HG02970 (cell line): ENCODE data around the gene TCAP.

Experiments
- ATAC-seq: cut with Tn5 transposase; IDR thresholded peaks from one replicate; pipeline ENCODE4 v1.9.1; 2021; ENCODE audit warnings: mild to moderate bottlenecking, moderate library complexity, moderate number of reproducible peaks; ENCODE audit not compliant: unreplicated experiment, low FRiP score

TCAP gene, protein sequence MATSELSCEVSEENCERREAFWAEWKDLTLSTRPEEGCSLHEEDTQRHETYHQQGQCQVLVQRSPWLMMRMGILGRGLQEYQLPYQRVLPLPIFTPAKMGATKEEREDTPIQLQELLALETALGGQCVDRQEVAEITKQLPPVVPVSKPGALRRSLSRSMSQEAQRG

DNA sequence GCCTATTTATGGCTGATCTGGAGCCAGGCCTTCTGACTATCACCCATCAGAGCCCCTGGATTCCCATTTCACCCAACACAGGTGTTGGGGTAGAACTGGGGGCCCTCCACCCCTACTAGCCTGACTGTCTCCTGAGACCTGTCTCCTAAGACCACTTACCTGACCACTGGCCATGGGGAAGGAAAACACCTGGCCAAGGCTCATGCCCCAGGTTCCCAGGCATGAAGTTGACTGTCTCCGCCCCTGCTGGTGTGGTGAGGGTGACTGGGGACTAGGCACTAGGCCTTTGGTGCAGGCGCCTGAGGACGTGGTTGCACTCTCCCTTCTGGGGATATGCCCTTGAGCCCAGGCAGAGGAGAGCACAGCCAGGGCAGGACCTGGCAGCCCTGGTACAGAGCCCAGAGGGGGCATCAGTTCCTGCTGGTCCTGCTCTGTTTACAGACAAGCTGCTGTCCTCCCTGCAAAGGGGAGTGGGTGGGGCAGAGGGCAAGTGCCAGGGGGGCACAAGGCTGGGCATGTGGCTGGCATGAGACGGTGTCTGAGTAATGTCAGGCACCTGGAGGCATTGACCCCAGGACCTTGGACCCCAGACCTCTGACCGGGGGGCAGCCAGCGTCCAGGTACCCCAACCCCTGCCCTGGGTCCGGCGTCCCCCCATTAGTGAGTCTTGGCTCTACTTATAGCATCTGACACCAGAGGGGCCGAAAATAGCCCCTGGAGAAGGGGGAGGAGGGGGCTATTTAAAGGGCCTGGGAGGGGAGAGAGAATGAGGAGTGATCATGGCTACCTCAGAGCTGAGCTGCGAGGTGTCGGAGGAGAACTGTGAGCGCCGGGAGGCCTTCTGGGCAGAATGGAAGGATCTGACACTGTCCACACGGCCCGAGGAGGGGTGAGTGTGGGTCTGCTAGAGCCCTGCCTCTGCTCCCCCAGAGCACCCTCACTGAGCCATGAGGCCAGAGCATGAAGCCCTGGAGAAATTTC lies at the start of gene TCAP:
Gene TCAP (plus strand): TSS at position 769 of the 981 bp plus-strand sequence. CDS start 11 bp downstream, at position 780.
- ATAC-seq: no peak

DNA sequence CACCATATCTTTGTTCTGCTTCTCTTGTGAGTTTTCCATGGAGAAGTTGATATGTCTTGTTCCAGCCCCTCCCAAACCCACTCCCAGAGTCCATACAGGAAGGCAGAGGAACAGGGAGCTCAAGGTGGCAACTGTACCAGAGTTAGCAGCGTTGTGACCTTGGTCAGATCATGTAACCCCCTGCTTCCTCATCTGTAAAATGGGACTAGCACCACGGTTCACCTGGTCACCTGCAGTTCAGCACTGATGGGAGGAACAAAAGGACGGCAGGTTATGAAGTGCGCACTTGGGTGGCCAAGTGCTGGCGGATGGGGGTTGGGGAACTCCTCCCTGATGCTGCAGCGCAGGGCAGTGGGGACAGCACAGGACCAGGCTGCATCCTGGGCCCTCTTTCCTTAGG lies 49.7 kb upstream of the TCAP start:
- no peak for ATAC-seq

DNA sequence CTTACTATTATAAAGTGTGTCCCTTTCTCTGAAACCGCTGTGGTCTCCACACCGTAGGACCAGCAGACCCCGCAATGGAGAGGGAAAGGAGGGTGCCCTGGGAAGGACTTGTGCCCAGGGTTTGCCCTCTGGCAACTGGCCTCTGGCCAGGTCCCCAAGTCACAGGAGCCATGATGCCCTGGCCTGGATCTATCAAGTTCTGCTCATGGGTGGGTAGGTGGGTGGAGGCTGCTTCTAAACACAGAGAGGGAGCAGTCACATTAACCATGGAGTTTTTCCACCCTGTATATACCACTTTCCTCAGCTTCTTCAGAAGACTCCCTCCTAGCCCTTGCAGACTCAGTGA lies 48.1 kb upstream of the TCAP start:
- no peak for ATAC-seq

DNA sequence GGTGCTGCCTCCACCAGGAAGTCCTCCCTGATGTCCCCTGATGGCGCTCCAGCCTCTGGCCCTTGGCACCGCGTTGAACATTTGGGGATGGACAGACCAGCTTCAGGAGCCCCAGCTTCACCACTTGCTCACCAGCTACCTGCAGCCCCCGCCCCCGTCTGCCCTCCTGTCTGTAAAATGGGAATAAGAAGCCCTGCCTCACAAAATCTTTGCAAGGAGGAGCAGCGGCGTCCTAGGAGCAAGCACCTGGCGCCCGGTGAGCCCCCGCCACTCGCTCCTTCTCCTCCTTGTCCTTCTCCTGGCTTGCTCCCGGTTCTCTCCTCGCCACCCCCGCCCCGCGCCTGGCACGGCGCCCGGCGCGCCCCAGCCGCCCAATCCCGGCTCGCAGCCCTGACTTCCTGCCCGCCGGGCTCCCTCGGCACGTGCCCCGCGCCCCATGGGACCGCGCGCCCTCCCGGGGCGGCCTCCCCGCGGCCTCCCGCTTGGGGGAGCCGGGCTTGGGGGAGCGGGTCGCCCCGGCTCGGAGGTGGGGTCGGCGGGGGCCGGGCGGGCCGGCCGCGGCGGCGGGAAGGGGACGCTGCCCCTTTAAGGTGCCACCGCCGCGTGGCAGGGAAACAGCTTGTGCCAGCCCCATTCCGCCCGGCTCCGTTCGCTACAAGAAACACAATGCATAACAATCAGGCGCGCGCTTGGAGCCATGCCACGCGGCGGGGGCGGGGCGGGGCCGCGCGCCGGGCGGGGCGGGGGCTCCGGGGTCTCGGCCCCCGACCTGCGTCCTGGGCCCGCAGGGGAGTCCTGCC lies 47.5 kb upstream of the TCAP start:
- ATAC-seq: no peak

DNA sequence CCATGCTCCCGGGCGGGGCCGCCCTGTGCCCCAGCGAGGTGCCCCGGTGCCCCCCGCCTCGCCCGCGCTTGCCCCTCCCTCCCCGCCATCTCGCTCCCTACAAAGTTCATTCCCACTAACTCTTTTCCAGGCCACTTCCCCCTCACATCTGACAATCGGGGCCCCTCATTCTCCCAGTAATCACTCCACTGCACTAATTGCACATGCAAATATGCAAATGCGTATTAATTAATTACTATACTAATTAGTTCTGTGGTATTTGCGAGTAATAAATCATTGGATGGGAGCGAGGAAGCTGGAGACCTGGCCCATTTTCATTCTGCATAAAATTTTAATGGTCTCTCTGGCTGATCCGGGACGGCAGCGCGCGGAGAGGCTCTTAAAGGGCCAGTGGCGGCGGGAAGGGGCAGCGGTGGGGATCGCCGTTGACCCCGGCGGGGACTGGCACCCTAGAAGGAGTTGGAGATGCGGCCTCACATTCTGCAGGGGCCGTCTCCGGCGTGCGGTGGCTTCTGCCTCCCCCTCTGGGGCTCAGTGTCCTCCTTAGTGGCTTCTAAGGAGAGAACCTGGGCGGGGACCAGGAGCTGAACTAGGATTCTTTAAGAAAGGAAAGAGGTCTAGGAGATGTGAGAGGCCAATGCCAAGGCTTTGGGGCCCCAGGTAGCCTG lies 46.8 kb upstream of the TCAP start:
- ATAC-seq: no peak

DNA sequence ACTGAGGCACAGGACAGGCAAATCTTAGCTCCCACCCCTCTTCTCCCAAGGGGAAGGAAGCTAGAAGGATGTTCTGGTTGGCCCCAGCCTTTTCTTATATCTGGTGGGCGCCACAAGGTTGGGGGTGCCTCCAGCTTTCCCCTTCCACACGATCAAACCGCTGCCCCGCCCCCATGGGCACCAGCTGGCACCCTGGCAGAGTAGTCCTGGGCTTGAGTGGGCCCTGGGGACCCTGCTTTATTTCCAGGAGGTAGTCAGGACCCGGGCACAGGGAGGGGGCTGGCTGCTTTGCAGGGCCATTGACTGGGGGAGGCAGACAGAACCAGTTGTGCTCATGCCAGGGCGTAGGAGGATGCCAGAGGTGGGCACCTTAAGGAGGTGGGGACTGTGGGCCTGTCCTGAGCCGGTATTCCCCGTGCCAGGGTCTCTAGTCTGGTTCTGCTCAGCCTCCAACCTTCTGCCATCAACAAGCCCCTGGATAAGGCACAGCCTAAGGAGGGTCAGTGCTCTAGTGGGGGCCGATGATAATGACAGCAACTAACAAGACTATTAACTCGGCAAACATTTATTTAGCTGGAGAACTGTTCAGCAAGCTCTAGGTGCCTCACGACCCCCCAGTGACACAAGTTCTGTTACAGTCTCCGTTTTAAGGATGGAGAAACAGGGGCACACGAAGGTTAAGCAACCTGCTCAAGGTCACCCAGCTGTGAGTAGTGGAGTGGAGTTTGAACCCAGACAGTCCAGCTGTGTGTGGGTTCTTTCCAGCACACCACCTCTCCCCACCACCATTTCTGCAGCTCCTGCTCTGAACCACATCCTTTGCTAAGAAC lies 46.0 kb upstream of the TCAP start:
- ATAC-seq: no peak

DNA sequence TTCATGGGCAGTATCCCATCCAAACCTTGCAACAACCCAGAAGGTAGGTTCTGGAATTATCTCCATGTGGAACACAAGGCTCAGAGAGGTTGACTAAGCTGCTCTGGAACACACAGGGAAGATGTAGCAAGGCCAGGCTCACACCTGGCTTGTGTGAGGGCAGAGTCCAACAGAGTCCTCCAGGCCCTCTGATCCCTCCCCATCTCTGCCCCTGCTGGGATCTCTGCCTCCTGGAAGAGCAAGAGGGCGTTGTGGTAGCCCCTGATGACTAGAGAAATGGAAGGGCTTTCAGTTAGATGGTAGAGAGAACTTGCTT lies 45.4 kb upstream of the TCAP start:
- no peak for ATAC-seq

DNA sequence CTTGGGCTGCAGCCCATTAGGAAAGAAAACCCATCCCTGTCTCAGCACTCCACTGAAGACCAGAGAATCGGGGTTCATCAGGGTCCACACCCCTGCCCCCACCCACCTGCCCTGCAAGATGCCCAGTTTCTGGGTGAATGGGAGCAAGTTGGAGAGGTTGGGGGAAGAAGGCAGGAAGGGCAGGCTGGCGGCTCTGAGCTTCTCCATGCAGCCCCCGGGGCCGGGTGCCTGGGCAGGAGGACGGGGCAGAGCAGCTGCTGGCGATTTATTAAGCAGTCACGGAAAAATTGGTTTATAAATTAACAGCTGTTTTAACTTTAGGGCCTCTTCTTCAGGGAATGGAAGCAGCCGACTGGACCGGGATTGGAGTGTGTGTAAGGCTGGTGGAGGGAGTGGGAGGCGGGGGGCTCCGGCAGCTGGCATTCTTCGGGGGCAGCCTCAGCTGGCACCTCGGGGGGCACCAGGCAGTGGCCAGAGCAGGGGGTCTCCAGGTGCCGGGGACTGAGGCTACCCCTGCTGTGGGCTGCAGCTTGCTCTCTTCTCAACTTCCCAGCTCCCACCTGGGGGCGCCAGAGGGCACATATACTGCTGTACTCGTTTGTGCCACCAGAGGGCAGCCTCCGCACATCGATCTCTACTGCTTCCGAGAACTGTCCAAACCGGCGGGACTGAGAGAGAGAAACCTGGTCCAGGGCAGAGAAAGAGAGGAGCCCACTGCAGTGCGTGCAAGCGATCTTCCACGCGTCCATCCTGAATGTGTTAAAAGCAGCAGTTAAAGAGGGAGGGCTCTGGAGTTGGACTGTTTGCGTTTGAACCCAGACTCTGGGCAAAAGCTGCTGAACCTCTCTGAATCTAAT lies 43.4 kb upstream of the TCAP start:
- peak; percentile 57 for ATAC-seq

DNA sequence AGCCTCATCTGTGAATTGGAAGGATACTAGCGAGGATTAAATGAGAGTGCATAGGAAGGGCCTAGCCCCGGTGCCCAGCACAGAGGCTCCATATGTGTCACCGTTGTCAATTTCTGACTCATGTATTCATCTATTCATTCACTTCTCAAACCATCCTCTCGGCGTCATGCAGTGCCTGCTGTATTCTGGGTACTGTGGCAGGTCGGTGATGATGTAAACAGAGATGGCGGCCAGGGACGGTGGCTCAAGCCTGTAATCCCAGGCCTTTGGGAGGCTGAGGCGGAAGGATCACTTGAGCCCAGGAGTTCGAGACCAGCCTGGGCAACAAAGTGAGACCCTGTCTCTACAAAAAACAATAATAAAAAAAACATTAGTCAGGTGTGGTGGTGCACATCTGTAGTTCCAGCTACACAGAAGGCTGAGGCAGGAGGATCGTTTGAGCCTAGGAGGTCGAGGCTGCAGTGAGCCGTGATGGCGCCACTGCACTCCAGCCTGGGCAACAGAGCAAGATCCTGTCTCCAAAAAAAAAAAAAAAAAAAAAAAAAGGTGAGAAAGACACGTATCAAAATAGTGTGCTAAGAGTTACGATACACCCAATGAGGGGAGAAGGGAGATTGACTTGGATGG lies 42.7 kb upstream of the TCAP start:
- ATAC-seq: no peak

DNA sequence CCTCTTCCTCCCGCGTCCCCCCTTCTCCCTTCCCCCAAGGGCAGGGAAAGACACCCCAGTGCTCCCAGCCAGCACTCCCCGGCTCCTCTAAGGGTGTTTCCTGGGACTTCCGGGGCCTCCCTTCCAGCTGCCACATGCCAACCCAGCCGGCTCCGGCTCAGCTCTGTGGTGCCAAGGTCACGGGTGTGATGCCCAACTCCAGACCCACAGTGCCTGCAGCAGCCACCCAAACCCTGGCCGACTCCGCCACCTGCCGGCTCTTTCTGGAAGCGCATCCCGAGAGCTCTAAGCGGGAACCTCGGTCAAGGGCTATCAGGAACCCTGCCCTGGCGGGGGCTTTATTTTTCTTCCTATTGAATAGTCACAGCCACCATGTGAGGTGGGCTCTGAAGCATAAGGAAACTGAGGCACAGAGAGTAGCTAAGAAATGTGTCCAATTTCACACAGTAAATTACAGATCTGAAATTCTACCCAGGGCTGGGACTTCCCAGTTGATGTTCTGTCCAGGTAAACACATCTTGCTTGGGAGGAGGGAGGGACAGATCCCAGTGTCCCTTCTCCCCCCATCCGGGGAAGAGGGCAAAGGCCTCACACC lies 41.7 kb upstream of the TCAP start:
- peak; percentile 51 for ATAC-seq

DNA sequence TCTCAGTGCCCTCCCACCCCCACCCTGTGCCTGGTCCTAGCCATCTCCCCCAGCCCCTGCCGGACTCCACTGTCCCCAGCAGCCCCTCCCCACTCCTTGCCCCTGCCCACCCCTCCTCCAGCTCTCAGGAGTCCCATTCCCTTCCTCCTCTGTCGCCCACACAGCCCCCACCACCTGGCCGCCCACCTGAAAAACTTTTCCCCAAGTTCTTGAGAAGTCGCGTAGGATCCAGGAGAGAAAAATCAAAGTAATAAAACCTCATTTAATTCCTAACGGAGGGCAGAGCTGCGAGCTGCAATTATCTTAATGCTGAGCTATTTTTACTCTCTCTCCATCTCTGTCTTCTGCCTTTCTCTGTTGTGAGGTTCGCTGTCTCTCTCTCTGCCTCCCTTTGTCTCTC lies 40.8 kb upstream of the TCAP start:
- no peak for ATAC-seq

DNA sequence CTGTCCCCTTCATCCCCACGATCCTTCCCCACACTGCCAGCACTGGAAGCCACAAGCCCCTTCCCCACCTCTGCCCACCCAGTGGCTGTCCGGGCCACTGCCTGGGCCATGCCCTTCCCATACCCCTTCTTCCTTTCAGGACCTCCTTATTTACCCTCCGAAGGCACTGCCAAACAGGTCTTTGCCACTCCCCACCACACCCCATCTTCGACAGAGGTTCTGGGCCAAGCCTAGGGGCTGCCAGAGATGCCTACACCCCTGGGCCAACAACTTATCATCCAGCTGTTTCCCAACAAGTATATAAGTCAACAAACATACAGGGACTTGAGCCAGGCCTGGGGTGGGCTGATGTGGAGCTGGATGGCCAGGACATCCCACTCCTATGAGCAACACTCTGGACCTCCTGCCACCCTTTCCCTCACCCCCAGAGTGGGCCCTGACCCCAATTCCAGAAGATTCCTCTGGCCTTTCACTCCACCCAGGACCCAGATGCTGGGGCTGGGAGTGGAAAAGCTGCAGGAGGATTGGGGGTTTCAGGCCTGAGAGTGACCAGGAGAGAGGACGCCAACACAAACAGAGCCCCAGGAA lies 39.9 kb upstream of the TCAP start:
- ATAC-seq: no peak

DNA sequence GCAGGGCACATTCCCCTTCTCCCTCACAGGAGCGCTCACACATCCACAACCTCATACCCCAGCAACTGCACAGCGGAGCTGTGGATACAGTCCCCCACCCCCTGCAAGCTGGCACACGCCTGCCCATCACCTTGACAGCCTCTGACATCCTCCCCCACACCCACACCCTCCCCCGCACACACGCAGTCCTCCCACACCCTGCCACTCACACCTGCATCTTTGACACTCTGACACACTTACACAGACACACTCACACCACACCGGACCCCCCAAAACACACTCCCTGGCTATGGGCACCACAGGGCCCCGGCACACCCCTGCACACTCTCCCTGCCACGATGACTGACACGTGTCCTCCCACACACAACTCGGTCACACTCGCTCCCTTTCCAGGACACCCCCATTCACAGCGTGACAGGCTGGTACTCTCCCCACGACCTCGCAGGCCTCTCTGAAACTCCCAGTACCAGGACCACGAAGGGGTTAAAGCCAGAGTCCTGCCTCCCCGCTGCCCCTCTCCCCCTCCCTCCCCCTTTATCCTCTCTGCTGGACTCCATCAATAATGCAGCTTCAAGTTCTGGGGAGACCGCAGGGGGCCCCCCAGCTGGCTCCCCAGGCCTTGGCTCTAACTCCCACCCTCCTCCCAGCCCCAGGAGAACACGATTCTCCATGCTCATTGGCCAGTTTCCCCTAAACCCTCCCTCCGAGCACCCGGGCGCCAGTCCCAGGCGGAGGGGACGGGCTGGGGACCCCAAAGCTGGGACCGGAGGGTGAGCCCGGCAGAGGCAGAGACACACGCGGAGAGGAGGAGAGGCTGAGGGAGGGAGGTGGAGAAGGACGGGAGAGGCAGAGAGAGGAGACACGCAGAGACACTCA lies 38.7 kb upstream of the TCAP start, which contains the start of gene PPP1R1B:
Gene PPP1R1B (plus strand): TSS at position 782 of the 876 bp plus-strand sequence. CDS start 441 bp downstream, outside the sequence.
- ATAC-seq: no peak

DNA sequence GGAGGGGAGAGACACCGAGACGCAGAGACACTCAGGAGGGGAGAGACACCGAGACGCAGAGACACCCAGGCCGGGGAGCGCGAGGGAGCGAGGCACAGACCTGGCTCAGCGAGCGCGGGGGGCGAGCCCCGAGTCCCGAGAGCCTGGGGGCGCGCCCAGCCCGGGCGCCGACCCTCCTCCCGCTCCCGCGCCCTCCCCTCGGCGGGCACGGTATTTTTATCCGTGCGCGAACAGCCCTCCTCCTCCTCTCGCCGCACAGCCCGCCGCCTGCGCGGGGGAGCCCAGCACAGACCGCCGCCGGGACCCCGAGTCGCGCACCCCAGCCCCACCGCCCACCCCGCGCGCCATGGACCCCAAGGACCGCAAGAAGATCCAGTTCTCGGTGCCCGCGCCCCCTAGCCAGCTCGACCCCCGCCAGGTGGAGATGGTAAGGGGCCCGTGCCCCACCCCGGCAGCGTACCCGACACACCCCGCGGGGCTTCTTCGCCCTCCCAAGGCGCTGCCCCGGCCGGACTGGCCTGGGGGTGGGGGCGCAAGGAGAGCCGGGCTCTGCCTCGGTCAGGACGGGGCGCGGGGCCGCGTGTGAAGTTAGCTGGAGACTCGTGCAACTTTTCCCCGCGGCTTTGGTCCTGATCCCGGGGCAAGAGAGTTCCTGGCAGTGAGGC lies 38.0 kb upstream of the TCAP start:
- no peak for ATAC-seq

DNA sequence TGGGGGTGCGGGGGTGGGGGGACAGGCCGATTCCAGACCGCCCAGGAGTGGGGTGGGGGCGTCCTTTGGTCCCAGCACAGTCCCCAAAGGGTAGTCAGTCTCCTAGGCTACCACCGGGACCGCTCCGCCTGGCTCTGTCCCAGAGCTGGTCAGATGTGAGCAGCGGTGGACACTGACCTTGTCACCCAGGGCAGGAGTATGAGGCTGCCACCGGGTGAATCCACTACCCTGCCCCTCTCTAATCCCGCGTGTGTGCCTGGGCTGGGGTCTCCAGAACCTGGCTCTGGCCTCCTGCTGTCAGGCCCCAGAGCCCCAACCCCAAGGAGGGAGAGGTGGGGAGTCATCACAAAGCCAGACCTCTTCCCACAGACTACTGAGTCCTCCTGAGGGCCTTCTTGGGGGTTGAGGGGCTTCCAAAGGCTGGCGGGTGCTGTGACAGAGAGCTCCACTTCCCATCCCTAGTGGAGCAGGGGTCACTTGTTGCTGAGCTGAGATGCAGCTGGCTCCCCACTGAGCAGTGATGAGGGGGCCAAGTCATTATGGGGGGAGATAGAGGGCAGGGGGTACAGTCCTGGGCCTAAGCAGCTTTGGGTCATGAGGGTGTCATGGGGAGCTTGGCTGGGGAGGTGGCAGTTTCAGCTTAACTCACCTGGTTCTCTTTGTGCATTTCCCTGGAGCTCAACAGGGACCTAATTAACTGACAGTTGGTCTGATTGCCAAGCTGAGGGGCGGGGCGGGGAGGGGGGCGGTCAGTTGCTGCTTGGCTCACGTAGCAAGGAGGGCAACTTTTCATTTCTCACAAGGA lies 37.2 kb upstream of the TCAP start:
- no peak for ATAC-seq
